Measurements from ENCODE around the gene HIRIP3. TPM values are rescaled to one million over a fixed set of nuclear protein-coding genes. Genes with fewer than 3 reads are reported as not detected.

HIRIP3 gene
- total RNA-seq, 1 donor = 4.7 TPM

DNA sequence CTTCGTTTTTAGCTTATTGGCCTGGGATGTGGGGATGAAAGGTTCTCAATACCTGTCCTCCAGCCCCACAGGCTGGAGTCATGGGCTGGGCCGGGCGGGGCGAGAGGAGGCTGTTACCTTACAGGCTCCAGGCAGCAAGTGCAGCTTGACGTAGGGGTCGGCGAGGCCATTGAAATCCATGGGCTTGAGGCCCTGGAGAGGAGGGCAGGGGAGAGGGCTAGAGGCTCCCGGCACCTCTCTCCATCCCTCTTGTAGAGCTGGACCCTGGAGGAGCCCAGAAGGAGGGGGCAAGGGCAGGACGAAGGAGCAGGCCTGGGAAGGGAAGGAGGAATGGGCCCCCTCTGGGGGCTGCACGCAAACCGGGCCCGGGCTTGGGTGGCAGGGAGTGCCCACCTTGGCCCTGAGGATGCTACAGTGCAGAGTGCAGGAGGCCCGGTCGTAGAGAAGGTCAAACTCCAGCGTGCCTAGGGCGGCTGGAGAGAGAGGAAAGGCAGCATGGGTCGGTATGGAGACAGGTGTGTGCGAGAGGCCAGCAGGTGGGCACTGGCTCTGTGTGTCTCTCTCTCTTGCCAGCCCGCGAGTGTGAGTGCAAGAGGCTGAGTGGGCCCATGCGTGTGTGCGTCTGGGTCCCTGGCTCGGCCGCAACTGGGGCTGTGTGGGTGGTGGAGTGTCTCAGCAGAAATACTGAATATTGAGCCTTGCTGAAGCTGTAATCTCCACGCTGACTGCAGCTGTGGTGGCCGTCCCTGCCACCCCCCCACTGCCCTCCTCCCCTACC, 13.9 kb upstream of the HIRIP3 start:
- DNase-seq (ENCODE audit: low read depth) = no peak
- TF ChIP-seq CTCF (IDR thresholded peaks at IDR 0.05; ENCODE audit: insufficient read depth, low read depth, low read length) = no peak

DNA sequence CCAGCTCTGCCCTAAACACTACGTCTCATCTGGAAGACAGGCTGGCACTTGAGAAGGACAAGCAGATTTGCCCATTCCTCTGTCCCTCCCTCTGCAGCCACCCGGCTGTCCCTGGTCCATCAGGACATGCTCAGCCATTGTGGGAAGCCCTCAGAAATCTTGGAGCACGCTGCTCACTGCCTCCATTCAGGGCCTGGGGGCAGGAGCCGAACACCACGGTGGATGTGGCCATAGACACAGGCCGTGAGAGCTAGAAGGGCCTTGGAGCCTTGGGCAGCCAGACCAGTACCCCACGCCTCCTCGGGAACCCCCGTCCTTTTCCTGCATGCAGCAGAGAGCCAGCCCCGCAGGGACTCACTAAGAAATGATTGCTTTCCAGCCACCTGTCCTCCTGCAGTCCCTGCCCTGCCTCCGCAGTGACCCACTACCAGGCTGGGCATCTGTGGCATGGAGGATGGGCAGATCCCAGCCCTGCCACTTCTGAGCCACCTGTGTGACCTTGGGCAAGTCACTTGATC, 12.0 kb upstream of the HIRIP3 start:
- no peak for DNase-seq (ENCODE audit: low read depth)
- TF ChIP-seq CTCF (IDR thresholded peaks at IDR 0.05; ENCODE audit: insufficient read depth, low read depth, low read length) = no peak
- no peak overlapping the region for H3K4me3 ChIP-seq (ENCODE audit: low read depth, low read length)

More for the DNA sequence above, 13.9 kb upstream of the HIRIP3 start:
- H3K4me3 ChIP-seq (ENCODE audit: low read depth, low read length) = no peak overlapping the region

DNA sequence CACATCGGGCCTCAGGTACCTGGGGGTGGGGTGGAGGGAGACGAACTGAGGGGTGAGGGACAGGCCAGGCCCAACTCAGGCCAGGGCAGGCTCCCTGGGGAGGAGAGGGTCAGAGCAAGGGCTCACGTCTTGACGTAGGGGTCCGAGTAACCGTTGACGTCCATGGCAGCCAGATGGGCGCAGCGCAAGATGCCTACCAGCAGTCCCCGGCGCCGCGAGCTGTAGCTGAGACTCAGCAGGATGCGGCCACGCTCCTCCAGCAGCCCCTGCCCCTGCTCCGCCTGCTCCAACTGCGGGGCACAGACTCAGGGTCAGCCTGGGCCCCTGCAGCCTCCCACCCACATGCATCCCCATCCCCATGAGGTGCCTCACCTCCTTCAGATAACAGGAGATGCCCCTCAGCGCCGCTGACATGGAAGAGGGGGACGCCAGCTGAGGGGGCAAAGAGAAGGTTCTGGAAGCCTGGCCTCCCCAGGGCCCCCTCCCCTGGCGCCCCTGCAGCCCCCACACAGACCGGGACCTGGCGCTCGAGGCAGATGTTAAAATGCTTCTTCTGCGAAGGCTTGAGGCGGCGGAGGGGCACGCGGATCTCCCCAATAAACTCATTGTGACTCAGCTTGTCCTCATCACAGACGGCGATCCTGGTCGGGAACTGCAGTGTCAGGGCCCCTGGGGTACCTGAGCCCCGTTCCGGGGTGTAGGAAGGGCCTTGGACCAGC, 11.4 kb upstream of the HIRIP3 start:
- DNase-seq (ENCODE audit: low read depth) = no peak
- no peak for TF ChIP-seq CTCF (IDR thresholded peaks at IDR 0.05; ENCODE audit: insufficient read depth, low read depth, low read length)
- no peak overlapping the region for H3K4me3 ChIP-seq (ENCODE audit: low read depth, low read length)

DNA sequence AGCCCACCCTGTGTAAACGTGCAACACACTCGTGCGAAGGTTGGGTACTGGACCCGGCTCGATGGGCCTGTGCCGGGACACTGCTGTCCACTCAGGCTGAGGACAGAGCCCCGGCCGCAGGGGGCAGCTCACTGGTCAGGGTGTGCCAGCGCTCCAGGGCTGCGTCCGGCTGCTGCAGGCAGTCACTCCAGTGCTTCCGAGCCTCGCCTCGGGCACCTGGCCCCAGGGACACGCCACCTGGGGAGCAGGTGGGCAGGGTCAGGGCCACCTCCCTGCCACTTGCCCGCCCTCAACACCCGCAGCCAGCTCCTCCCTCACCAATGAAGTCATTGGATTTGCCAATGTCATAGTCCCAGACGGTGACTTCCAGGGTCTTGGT, 10.7 kb upstream of the HIRIP3 start:
- no peak for DNase-seq (ENCODE audit: low read depth)
- no peak for TF ChIP-seq CTCF (IDR thresholded peaks at IDR 0.05; ENCODE audit: insufficient read depth, low read depth, low read length)

GRCh38 chr16:30005341-30006094, 10.1 kb upstream of the HIRIP3 start:
- no peak overlapping the region for H3K4me3 ChIP-seq (ENCODE audit: low read depth, low read length)
- peak; percentile 48 for DNase-seq (ENCODE audit: low read depth)
- peak; percentile 87 for TF ChIP-seq CTCF (IDR thresholded peaks at IDR 0.05; ENCODE audit: insufficient read depth, low read depth, low read length)

More for the DNA sequence above, 10.7 kb upstream of the HIRIP3 start:
- no peak overlapping the region for H3K4me3 ChIP-seq (ENCODE audit: low read depth, low read length)

DNA sequence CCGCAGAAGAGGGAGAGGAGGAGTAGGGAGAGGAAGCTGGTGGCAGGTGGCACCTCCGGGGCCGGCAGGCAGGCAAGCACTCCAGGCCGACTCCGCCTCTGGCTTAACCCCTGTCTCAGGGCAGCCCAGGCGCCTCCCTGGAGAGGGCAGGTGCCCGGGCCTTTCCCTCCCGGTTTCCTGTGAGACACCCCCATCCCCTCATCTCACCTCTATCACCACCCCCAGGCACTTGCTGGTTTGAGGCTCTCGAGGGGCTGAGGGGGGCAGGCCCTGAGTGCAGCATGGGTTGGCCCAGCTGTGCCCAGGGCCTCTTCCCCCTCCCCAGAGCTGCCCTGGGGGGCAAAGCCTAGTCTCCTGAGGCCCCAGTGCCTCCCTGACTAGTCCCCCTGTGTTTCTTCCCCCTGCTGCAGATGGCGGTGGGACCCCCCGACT, 9.4 kb upstream of the HIRIP3 start:
- TF ChIP-seq CTCF (IDR thresholded peaks at IDR 0.05; ENCODE audit: insufficient read depth, low read depth, low read length) = no peak
- DNase-seq (ENCODE audit: low read depth) = no peak
- no peak overlapping the region for H3K4me3 ChIP-seq (ENCODE audit: low read depth, low read length)

All from fibroblast of villous mesenchyme (primary cell).